Hepatic stellate cell (primary cell): ENCODE data around the gene EGFR.
A peak's percentile ranks its signal among the peaks of the same experiment; 100 is the strongest.

Source experiments
- DNase-seq: peaks from one replicate; pipeline ENCODE4 v3.0.0; 2011; ENCODE audit warnings: low spot score

Gene EGFR

DNA sequence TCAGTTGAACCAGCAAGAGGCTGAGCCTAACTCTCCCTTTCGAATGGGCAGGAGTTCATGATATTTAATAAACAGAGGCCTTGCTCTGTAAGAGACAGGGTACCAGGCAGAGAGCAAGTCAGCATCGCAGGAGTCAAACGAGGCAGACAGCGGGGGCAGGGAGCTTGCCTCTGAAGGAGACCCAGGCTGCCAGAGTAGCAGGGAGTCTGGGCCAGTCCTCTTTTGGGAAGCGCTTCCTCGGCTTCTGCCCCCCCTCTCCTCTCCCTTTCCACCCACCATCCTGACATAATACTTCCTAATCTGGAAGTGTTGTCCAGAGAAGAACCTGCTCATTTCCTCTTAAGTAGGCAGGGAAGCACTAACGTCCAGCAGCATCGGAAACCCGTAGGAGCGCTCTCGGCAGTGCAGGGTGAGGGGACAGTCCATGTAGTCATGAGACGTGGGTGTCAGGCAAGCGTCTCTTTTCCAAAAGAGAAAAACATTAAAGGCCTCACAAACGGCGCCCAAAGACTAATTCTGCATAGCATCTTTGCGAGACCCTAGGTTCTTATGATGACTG, 171.1 kb downstream of the EGFR start:
- DNase-seq, result no peak

DNA sequence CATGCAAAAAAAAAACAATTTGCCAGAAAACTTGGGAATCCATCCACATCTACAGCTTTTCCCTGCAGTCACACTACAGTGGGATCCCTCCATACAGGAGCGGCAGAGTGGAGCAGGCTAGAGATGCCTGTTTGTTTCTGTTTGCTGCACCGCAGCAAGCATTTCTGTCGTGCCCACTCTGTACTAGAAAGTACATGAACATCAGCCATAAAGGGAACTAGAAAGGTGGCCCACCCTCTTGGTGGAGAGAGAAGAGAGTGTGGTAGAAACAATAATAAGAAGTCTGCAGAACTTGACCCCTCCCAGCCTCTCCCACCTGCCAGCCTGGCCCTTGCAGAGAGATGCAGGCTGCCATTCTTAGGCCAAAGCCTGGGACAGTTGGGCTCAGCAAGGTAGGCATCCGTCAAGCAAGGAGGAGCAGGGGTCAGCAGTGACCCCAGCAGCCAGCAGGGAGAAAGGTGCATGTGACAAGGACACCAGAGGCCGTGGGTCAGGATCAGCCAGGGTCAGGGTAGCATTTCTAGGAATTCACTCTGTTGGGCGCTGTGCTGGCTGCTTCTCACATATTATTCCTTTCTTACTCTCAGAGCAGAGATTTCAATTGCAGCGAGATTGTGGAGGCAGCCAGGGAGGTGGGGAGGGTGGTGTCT, 171.8 kb downstream of the EGFR start:
- no peak for DNase-seq

DNA sequence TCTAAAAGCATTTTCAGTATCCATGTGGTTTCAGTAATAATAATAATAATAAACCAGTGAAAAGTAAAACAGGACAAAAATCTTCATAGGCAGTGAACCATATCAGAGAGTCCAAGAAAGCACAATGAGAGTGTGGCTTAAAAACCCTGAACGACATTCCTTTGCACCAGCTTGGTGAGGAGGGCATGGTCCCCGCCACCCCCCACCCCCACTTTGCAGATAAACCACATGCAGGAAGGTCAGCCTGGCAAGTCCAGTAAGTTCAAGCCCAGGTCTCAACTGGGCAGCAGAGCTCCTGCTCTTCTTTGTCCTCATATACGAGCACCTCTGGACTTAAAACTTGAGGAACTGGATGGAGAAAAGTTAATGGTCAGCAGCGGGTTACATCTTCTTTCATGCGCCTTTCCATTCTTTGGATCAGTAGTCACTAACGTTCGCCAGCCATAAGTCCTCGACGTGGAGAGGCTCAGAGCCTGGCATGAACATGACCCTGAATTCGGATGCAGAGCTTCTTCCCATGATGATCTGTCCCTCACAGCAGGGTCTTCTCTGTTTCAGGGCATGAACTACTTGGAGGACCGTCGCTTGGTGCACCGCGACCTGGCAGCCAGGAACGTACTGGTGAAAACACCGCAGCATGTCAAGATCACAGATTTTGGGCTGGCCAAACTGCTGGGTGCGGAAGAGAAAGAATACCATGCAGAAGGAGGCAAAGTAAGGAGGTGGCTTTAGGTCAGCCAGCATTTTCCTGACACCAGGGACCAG, 172.5 kb downstream of the EGFR start:
- DNase-seq, result no peak

DNA sequence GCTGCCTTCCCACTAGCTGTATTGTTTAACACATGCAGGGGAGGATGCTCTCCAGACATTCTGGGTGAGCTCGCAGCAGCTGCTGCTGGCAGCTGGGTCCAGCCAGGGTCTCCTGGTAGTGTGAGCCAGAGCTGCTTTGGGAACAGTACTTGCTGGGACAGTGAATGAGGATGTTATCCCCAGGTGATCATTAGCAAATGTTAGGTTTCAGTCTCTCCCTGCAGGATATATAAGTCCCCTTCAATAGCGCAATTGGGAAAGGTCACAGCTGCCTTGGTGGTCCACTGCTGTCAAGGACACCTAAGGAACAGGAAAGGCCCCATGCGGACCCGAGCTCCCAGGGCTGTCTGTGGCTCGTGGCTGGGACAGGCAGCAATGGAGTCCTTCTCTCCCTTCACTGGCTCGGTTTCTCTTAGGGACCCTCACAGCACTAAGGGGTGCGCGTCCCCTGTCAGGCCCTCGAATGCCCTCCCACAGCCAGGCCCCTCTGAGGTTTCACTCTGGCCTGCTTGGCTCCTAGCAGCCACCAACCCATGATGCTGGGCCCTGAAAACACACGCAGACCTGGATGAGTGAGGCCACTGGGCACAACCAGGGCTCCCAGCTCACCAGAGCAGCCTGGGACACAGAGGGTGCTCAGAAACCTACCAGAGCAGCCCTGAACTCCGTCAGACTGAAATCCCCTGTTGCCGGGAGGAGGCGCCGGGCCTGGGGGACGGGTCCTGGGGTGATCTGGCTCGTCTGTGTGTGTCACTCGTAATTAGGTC, 173.3 kb downstream of the EGFR start:
- no peak for DNase-seq

DNA sequence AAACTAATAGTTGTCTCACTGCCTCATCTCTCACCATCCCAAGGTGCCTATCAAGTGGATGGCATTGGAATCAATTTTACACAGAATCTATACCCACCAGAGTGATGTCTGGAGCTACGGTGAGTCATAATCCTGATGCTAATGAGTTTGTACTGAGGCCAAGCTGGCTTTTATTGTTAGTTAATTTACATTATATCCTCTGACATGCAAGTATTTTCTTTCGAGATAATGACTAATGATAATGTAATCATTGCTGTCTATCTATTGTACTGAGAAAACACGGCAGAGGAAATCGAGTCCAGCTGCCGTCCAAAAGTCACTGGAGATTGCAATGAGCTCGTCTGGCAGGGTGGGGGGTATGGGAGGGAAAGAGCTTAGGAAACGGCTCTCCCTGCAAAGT, 173.9 kb downstream of the EGFR start:
- DNase-seq, result peak; percentile 71

DNA sequence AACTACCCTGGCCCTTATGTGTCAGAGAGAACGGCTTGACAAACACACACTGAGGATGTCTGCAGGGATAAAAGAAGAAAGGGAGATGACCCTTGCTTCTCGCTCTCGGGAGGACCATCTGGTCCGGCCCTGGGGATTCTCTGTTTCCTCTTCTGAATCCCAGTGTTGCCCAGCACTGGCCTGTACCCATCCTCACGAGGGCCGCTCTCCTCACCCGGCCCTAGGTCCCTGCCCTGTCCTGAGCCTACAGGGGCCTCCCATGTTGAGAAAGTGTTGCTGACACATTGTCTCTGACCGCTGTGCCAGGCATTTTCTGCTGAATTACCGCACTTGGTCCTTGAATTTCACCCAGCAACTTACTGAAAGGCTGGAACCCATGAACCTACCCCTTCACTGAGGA, 174.4 kb downstream of the EGFR start:
- no peak for DNase-seq

DNA sequence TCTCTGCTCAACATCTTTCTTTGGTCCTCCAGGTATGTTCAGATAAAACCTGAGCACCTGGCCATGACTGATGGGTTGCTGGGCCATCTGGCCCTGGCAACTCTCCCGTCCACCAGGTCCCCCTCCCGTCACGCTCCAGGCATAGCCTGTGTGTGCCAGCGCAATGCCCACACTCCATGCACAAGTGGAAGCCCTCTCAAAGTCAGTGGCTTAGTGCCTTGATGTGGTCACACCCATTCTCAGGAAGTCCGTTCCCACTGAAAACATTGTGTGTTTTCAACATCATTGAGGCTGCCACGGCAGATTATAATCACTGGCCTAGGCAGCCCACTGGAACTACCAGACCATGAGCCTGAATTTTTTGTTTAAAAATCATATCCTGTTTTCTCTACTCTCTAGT, 175.7 kb downstream of the EGFR start:
- DNase-seq, result no peak

DNA sequence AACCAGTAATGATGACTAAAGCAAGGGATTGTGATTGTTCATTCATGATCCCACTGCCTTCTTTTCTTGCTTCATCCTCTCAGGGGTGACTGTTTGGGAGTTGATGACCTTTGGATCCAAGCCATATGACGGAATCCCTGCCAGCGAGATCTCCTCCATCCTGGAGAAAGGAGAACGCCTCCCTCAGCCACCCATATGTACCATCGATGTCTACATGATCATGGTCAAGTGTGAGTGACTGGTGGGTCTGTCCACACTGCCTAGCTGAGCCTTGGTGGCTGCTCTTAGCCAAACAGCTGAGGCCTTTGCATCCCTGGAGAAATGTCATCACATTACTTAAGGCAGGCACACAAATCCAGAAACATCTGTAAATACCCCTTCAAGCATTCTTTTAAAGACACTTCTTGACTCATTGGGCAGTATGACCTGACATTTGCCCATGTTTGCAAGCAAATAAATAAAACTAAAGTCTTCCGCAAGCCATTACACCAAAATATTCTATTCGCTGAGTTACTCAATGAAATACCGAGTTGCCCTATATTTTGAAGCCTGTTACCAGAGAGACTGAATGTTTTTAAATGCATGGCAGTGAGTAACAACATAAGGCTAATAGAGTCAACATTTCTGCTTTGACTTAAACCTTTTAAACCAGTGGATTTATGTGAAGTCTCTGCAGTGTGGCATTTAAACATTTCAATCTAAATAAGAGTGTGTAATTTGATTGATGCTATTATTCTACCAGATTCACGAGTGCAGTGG, 180.0 kb downstream of the EGFR start:
- DNase-seq, result no peak

DNA sequence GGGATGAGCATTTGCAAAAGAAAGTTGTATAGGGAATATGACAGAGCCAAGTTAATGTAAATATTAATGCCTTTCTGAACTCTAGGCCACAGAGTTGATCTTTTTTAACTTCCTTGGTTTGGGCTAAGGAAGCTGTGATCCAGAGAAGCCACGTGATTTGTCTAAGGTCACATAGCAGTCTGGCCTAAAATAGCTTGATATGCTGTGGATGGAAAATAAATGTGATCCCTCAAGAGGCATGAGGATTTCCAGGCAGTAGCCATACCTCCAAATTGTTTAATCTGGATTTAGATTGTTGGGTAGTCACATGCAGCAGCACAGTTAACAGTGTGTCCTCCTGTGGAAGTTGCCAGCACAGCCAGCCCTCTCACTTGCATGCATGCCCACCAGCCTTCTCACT, 180.6 kb downstream of the EGFR start:
- DNase-seq, result no peak

DNA sequence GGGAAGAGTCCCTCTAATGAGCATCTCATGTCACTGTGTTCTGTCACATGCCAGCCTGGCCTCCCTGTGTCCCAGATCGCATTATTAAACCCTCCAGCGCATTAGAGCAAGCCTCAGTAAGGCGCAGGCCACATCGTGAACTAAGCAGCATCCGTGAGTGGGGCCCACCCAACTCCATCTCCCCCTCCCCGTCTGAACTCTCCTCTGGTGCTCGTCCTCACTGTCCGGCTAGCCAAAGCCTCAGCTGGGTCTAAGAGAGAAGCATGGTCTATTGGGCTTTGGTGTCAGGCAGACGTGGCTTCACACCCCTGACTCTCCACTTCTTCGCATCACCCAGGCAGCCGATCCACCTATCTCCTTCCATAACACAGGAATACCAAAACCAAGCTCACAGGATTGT, 181.6 kb downstream of the EGFR start:
- DNase-seq, result no peak

DNA sequence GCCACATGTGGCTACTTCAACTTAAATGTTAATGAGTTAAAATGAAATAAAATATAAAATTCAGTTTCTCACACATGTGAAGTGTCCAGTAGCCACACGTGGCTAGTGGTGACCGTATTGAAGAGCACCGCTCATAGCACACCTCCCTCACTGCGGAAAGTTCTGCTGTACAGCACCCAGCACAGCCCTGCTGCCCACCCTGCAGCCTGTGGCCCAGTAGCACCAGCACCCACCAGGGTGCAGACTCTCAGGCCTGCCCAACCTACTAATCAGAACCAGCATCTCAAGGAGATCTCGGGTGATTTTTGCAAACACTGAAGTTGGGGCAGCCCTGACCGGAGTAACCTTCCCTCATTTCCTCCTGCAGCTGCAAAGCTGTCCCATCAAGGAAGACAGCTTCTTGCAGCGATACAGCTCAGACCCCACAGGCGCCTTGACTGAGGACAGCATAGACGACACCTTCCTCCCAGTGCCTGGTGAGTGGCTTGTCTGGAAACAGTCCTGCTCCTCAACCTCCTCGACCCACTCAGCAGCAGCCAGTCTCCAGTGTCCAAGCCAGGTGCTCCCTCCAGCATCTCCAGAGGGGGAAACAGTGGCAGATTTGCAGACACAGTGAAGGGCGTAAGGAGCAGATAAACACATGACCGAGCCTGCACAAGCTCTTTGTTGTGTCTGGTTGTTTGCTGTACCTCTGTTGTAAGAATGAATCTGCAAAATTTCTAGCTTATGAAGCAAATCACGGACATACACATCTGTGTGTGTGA, 183.5 kb downstream of the EGFR start:
- DNase-seq, result no peak

DNA sequence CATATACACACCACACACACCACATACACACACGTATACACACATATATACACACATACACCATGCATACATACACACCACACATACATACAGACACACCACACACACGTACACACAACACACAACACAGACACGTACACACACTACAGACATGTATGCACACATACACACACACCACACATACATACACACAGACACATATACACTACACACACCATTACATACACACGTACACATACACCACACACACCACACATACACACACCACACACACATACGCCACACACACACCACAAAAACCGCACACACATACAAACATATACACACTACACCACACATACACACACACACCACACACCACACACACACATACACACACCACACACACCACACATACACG, 184.5 kb downstream of the EGFR start:
- no peak for DNase-seq

DNA sequence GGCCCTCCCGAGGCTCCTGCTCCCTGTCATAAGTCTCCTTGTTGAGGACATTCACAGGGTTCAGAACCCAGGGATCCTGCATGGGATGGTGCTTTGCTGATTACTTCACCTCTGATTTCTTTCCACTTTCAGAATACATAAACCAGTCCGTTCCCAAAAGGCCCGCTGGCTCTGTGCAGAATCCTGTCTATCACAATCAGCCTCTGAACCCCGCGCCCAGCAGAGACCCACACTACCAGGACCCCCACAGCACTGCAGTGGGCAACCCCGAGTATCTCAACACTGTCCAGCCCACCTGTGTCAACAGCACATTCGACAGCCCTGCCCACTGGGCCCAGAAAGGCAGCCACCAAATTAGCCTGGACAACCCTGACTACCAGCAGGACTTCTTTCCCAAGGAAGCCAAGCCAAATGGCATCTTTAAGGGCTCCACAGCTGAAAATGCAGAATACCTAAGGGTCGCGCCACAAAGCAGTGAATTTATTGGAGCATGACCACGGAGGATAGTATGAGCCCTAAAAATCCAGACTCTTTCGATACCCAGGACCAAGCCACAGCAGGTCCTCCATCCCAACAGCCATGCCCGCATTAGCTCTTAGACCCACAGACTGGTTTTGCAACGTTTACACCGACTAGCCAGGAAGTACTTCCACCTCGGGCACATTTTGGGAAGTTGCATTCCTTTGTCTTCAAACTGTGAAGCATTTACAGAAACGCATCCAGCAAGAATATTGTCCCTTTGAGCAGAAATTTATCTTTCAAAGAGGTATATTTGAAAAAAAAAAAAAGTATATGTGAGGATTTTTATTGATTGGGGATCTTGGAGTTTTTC, 186.5 kb downstream of the EGFR start:
- DNase-seq, result no peak

DNA sequence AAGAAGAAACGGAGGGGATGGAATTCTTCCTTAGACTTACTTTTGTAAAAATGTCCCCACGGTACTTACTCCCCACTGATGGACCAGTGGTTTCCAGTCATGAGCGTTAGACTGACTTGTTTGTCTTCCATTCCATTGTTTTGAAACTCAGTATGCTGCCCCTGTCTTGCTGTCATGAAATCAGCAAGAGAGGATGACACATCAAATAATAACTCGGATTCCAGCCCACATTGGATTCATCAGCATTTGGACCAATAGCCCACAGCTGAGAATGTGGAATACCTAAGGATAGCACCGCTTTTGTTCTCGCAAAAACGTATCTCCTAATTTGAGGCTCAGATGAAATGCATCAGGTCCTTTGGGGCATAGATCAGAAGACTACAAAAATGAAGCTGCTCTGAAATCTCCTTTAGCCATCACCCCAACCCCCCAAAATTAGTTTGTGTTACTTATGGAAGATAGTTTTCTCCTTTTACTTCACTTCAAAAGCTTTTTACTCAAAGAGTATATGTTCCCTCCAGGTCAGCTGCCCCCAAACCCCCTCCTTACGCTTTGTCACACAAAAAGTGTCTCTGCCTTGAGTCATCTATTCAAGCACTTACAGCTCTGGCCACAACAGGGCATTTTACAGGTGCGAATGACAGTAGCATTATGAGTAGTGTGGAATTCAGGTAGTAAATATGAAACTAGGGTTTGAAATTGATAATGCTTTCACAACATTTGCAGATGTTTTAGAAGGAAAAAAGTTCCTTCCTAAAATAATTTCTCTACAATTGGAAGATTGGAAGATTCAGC, 187.6 kb downstream of the EGFR start:
- DNase-seq, result no peak

DNA sequence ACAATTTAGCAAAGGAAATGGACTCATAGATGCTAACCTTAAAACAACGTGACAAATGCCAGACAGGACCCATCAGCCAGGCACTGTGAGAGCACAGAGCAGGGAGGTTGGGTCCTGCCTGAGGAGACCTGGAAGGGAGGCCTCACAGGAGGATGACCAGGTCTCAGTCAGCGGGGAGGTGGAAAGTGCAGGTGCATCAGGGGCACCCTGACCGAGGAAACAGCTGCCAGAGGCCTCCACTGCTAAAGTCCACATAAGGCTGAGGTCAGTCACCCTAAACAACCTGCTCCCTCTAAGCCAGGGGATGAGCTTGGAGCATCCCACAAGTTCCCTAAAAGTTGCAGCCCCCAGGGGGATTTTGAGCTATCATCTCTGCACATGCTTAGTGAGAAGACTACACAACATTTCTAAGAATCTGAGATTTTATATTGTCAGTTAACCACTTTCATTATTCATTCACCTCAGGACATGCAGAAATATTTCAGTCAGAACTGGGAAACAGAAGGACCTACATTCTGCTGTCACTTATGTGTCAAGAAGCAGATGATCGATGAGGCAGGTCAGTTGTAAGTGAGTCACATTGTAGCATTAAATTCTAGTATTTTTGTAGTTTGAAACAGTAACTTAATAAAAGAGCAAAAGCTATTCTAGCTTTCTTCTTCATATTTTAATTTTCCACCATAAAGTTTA, 188.8 kb downstream of the EGFR start:
- no peak for DNase-seq

DNA sequence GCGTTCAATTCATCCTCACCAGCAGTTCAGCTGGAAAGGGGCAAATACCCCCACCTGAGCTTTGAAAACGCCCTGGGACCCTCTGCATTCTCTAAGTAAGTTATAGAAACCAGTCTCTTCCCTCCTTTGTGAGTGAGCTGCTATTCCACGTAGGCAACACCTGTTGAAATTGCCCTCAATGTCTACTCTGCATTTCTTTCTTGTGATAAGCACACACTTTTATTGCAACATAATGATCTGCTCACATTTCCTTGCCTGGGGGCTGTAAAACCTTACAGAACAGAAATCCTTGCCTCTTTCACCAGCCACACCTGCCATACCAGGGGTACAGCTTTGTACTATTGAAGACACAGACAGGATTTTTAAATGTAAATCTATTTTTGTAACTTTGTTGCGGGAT, 190.5 kb downstream of the EGFR start:
- no peak for DNase-seq

DNA sequence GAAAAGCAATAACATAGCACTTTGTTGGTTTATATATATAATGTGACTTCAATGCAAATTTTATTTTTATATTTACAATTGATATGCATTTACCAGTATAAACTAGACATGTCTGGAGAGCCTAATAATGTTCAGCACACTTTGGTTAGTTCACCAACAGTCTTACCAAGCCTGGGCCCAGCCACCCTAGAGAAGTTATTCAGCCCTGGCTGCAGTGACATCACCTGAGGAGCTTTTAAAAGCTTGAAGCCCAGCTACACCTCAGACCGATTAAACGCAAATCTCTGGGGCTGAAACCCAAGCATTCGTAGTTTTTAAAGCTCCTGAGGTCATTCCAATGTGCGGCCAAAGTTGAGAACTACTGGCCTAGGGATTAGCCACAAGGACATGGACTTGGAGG, 191.4 kb downstream of the EGFR start:
- no peak for DNase-seq

DNA sequence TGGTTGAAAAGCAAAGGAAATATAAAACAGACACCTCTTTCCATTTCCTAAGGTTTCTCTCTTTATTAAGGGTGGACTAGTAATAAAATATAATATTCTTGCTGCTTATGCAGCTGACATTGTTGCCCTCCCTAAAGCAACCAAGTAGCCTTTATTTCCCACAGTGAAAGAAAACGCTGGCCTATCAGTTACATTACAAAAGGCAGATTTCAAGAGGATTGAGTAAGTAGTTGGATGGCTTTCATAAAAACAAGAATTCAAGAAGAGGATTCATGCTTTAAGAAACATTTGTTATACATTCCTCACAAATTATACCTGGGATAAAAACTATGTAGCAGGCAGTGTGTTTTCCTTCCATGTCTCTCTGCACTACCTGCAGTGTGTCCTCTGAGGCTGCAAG, 191.9 kb downstream of the EGFR start:
- DNase-seq, result no peak

DNA sequence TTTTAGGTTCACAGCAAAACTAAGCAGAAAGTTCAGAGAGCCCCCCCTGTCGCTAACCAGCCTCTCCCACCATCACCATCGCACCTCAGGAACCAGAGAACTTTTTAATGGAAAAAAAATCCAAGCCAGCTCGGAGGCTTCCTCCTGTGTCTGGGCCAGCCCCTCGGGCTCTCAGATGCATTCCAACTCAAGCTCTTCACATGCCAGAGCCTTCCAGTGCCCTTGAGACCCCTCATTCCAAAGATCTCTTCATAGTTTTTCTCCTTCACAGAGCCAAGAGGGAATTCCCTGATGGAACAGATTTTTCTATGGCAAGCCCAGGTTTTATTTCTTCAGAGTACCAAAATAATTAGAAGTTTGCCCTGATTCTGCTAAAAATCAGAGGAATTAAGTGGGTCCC, 192.9 kb downstream of the EGFR start:
- DNase-seq, result no peak
